ENCODE measurements around the gene R3HDM2. TPM values are rescaled to one million over a fixed set of nuclear protein-coding genes. Genes with fewer than 3 reads are reported as not detected.

The R3HDM2 gene
- total and polyA plus RNA-seq, 2 donors (not counting 1 experiment from before 2014, with no cell fraction given) = 104 to 129 TPM

DNA sequence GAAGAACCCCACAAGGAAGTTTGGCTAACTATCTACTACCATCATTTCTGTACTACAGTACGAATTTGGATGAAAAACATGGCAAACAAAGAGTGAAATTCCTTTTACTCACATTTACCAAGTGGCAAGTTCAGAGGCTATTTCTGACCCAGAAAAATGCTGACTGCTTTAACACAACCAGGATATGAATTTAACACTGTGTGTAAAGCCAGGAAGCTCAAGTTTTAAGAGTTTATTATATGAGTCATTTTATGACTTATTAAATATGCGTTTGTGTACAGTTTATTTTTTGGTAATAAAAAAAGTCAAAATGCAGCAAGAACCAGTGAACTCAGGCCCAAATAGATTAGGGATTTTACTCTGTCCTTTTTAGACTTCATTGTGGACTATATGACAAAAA lies 121.4 kb downstream of the R3HDM2 start:
- Histone ChIP-seq H3K4me3 (ENCODE audit: control extremely low read depth in 1 of 5, extremely low read depth in 1 of 5, insufficient read depth in 1 of 5, low read depth in 2 of 5, low read length in 4 of 5) (no peak overlapping the region), H2AFZ (ENCODE audit: insufficient read depth, low read depth, low read length, poor library complexity, severe bottlenecking) (no peak overlapping the region), H3K27ac (ENCODE audit: low read length in 2 of 2) (no peak overlapping the region), H3K79me2 (ENCODE audit: control insufficient read depth, insufficient read depth, low read length) (peaks cover 3% of the 10 kb centered on the region), H3K9me3 (ENCODE audit: control extremely low read depth in 1 of 3, control insufficient read depth in 2 of 3, insufficient read depth in 1 of 3, low read length in 2 of 3) (no peaks in the 10 kb centered on the region), H3K4me2 (replicated peaks; ENCODE audit: low read depth, low read length, poor library complexity, severe bottlenecking) (no peak overlapping the region), H3K4me1 (ENCODE audit: control insufficient read depth in 2 of 2, insufficient read depth in 2 of 2, low read length in 2 of 2) (no peaks in the 10 kb centered on the region), H3K27me3 (replicated peaks in 1 of 4; ENCODE audit: control extremely low read depth in 1 of 4, control insufficient read depth in 3 of 4, insufficient read depth in 4 of 4, low read length in 3 of 4) (no peaks in the 10 kb centered on the region), H3K36me3 (replicated peaks in 1 of 2; ENCODE audit: control extremely low read depth in 1 of 2, control insufficient read depth in 1 of 2, extremely low read depth in 1 of 2, insufficient read depth in 2 of 2, low read length in 1 of 2) (peaks cover 13 to 23% of the 10 kb centered on the region in 2 experiments), H4K20me1 (ENCODE audit: control insufficient read depth, insufficient read depth, low read length, poor library complexity, severe bottlenecking) (no peaks in the 10 kb centered on the region), H3K9ac (ENCODE audit: low read length) (no peak overlapping the region)
- no CpG with 5 or more reads among the region's 2 CpGs for WGBS (ENCODE audit: insufficient coverage)
- Mint-ChIP-seq H3K27me3 (no peaks in the 10 kb centered on the region), H3K9me3 (ENCODE audit: insufficient read depth) (no peaks in the 10 kb centered on the region), H3K4me3 (no peak overlapping the region), H3K4me1 (no peaks in the 10 kb centered on the region), H3K27ac (no peak overlapping the region)
- ATAC-seq (ENCODE audit: low read depth) (no peak), DNase-seq (no peak)
- intact Hi-C loops (cut with micrococcal nuclease) = no loop called here
- CTCF ChIA-PET = interaction anchor here (2.4 to 7.9 kb wide), 2 partner anchors 20 to 145 kb away, joined by 9 to 89 read pairs; partner anchors contain the start of gene INHBE
- POLR2A ChIA-PET = no interaction called here
- no peak for TF ChIP-seq EZH2 (IDR thresholded peaks at IDR 0.05; ENCODE audit: borderline replicate concordance, insufficient read depth, low read depth, low read length, poor library complexity, severe bottlenecking)
- TF ChIP-seq, protein P1, sequence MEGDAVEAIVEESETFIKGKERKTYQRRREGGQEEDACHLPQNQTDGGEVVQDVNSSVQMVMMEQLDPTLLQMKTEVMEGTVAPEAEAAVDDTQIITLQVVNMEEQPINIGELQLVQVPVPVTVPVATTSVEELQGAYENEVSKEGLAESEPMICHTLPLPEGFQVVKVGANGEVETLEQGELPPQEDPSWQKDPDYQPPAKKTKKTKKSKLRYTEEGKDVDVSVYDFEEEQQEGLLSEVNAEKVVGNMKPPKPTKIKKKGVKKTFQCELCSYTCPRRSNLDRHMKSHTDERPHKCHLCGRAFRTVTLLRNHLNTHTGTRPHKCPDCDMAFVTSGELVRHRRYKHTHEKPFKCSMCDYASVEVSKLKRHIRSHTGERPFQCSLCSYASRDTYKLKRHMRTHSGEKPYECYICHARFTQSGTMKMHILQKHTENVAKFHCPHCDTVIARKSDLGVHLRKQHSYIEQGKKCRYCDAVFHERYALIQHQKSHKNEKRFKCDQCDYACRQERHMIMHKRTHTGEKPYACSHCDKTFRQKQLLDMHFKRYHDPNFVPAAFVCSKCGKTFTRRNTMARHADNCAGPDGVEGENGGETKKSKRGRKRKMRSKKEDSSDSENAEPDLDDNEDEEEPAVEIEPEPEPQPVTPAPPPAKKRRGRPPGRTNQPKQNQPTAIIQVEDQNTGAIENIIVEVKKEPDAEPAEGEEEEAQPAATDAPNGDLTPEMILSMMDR (IDR thresholded peaks at IDR 0.05) = no peak

DNA sequence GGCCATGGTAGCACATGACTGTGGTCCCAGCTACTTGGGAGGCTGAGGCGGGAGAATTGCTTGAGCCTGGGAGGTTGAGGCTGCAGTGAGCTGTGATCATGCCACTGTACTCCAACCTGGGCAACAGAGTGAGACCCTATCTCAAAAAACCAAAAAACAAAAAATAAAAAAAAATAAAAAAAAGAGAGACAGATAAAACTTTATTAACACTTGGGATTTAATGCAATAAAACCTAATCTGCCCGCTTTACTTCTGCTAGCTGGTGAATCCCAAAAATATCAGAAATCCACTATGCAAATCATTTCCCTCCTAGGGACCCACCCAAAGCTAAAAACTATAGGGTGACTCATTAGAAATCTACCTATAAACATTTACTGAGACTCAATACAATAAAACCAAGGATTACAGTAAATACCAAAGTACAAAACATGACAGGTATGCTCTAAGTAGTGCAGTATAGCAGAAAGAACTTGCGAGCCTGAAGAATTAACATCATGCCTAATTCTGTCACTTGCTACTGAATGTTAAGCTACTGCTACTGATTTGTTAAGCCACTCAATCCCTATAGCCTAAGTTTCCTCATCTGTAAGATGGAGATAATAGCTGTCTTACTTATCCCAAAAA lies 129.8 kb downstream of the R3HDM2 start:
- Histone ChIP-seq H3K9me3 (ENCODE audit: control extremely low read depth in 1 of 3, control insufficient read depth in 2 of 3, insufficient read depth in 1 of 3, low read length in 2 of 3) (no peaks in the 10 kb centered on the region), H3K4me3 (ENCODE audit: control extremely low read depth in 1 of 5, extremely low read depth in 1 of 5, insufficient read depth in 1 of 5, low read depth in 2 of 5, low read length in 4 of 5) (no peak overlapping the region), H3K9ac (ENCODE audit: low read length) (no peak overlapping the region), H3K27ac (ENCODE audit: low read length in 2 of 2) (no peak overlapping the region), H3K4me1 (ENCODE audit: control insufficient read depth in 2 of 2, insufficient read depth in 2 of 2, low read length in 2 of 2) (no peaks in the 10 kb centered on the region), H4K20me1 (ENCODE audit: control insufficient read depth, insufficient read depth, low read length, poor library complexity, severe bottlenecking) (no peaks in the 10 kb centered on the region), H3K27me3 (replicated peaks in 1 of 4; ENCODE audit: control extremely low read depth in 1 of 4, control insufficient read depth in 3 of 4, insufficient read depth in 4 of 4, low read length in 3 of 4) (no peaks in the 10 kb centered on the region), H3K4me2 (replicated peaks; ENCODE audit: low read depth, low read length, poor library complexity, severe bottlenecking) (no peak overlapping the region), H2AFZ (ENCODE audit: insufficient read depth, low read depth, low read length, poor library complexity, severe bottlenecking) (no peak overlapping the region), H3K36me3 (replicated peaks in 1 of 2; ENCODE audit: control extremely low read depth in 1 of 2, control insufficient read depth in 1 of 2, extremely low read depth in 1 of 2, insufficient read depth in 2 of 2, low read length in 1 of 2) (peaks cover 7 to 76% of the 10 kb centered on the region in 2 experiments), H3K79me2 (ENCODE audit: control insufficient read depth, insufficient read depth, low read length) (no peaks in the 10 kb centered on the region)
- Mint-ChIP-seq H3K27me3 (no peaks in the 10 kb centered on the region), H3K27ac (no peak overlapping the region), H3K4me1 (no peaks in the 10 kb centered on the region), H3K4me3 (no peak overlapping the region), H3K9me3 (ENCODE audit: insufficient read depth) (no peaks in the 10 kb centered on the region)
- DNase-seq (no peak), ATAC-seq (ENCODE audit: low read depth) (no peak)
- TF ChIP-seq EZH2 (IDR thresholded peaks at IDR 0.05; ENCODE audit: borderline replicate concordance, insufficient read depth, low read depth, low read length, poor library complexity, severe bottlenecking) = no peak
- TF ChIP-seq, protein P1 (IDR thresholded peaks at IDR 0.05) = no peak
- intact Hi-C loops (cut with micrococcal nuclease) = no loop called here
- no CpG with 5 or more reads among the region's 3 CpGs for WGBS (ENCODE audit: insufficient coverage)
- ChIA-PET POLR2A (no interaction called here), CTCF (interaction anchor here (1.0 kb wide), 1 partner anchor 151 kb away, joined by 5 read pairs; no protein-coding TSS in a partner anchor)

Data from B cell (primary cell).